ENCODE results near the gene BEND5. TPM values are rescaled to one million over a fixed set of nuclear protein-coding genes. Genes with fewer than 3 reads are reported as not detected.

Gene BEND5
- total RNA-seq, 6 experiments from 2014 or later = not detected

DNA sequence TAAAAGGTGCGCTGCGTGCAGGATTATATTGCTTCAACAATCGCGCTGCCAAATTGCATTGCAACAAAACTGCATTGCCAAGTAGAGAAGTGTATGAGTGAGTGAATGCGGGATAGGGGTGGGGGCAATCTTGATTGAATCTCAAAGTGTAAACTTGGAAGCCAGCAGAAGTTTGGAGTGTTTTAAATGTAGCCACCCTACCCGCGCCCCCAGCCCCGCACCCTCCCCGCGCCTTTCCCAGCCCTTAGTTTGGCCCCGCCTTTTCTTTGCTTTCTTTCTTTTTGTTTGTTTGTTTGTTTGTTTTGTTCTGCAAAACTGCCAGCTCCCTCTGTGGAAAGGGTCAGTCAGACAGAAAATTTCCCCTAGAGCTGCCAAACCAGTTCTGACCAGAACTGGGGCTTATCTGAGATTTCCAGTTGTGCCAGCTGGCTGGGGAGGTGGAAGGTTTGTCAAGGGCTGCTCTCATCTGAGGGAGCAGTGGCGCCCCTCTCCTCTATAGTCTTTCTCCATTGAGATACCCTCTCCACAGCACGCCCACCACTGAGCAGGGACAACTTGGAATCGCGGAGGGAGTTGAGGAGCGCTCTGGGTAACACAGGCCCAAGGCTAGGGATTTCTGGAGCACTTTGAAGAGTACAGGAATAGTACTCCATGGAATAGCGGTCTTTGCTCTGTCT, 666 bp upstream of the BEND5 start:
- H3K27me3 Mint-ChIP-seq (ENCODE audit: insufficient read depth) = peaks cover 1% of the 10 kb centered on the region
- no peak for DNase-seq
- no peak overlapping the region for H3K27ac Mint-ChIP-seq
- TF ChIP-seq, protein P1, sequence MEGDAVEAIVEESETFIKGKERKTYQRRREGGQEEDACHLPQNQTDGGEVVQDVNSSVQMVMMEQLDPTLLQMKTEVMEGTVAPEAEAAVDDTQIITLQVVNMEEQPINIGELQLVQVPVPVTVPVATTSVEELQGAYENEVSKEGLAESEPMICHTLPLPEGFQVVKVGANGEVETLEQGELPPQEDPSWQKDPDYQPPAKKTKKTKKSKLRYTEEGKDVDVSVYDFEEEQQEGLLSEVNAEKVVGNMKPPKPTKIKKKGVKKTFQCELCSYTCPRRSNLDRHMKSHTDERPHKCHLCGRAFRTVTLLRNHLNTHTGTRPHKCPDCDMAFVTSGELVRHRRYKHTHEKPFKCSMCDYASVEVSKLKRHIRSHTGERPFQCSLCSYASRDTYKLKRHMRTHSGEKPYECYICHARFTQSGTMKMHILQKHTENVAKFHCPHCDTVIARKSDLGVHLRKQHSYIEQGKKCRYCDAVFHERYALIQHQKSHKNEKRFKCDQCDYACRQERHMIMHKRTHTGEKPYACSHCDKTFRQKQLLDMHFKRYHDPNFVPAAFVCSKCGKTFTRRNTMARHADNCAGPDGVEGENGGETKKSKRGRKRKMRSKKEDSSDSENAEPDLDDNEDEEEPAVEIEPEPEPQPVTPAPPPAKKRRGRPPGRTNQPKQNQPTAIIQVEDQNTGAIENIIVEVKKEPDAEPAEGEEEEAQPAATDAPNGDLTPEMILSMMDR (IDR thresholded peaks at IDR 0.05) = no peak
- H3K4me3 Mint-ChIP-seq = no peak overlapping the region
- H3K9me3 Mint-ChIP-seq = peaks cover 56% of the 10 kb centered on the region
- H3K36me3 Mint-ChIP-seq (ENCODE audit: low read depth) = peaks cover 5% of the 10 kb centered on the region
- no peaks in the 10 kb centered on the region for H3K4me1 Mint-ChIP-seq (ENCODE audit: low read depth)

DNA sequence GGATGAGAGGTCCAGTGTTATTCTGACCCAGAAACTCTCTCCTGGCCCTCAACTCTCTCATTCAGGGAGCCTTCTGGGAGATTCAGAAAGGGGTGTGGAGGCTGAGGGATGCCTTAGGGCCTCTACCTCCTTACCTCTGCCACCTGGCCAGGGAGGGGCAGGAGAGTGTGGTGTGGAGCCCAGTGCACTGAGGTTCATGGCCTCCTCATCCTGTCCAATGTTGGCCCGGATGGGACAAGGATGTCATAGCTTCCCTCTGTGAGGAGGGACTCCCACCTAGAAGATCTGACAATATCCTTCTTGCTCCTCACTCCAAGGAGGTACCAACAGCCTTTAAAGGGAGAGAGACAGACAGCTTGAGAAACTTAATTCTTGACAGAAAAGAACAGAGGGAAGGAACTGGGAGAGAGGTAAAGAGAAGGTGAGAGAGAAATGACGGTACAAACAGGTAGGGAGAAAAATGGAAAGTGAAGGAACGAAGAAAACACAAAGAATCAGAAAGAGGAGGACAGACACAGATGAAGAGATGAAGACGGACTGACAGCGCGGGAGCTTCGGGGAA, 779 bp downstream of the BEND5 start:
- no peak overlapping the region for H3K27ac Mint-ChIP-seq
- H3K9me3 Mint-ChIP-seq = peaks cover 56% of the 10 kb centered on the region
- H3K27me3 Mint-ChIP-seq (ENCODE audit: insufficient read depth) = peaks cover 1% of the 10 kb centered on the region
- TF ChIP-seq, protein P1 (IDR thresholded peaks at IDR 0.05) = no peak
- no peaks in the 10 kb centered on the region for H3K4me1 Mint-ChIP-seq (ENCODE audit: low read depth)
- H3K4me3 Mint-ChIP-seq = no peak overlapping the region
- H3K36me3 Mint-ChIP-seq (ENCODE audit: low read depth) = peaks cover 11% of the 10 kb centered on the region
- no peak for DNase-seq

DNA sequence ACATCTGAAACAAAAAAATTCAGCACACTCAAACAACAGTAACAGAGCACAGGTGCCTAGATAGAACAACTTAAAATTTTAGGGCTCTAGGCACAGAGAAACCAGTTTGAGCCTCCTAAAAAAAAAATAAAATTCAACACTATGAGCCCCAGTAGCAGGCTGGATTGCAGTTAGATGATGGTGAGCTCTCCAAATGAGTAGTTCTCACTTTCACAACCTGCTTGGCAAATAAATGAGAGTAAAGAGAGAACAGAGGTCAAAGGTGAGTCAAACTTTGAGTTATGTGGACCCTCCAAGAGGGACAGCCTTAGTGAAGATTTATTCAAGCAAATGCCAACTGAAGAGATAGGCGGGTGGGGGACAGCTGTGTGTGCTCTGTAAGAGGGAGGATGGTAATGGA, 3.6 kb downstream of the BEND5 start:
- no peaks in the 10 kb centered on the region; the same call in none of the 2 replicates for H3K27me3 Mint-ChIP-seq (ENCODE audit: insufficient read depth)
- TF ChIP-seq, protein P1 (IDR thresholded peaks at IDR 0.05) = no peak
- DNase-seq = no peak
- no peak overlapping the region for H3K4me3 Mint-ChIP-seq
- peaks cover 59% of the 10 kb centered on the region for H3K9me3 Mint-ChIP-seq
- no peaks in the 10 kb centered on the region for H3K4me1 Mint-ChIP-seq (ENCODE audit: low read depth)
- peaks cover 16% of the 10 kb centered on the region for H3K36me3 Mint-ChIP-seq (ENCODE audit: low read depth)
- no peak overlapping the region for H3K27ac Mint-ChIP-seq

DNA sequence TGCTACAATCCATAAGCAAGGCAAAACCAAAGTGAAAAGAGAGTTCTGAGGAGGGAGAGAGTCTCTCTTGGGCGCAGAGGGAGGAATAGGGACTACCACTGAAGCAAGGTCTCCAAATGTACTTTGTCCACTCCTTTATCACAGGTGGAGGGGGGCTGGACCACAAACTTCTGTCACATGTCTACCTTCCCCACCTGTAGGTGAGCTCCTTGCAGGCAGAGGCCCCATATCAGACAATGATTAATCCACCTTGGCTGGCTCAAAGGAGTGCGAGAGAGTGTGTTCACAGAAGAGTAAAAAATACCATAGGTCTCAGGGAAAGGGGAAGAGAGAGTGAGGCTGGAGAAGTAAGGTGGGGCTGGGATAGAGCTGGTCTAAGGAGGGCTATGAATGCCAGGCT, 4.5 kb downstream of the BEND5 start:
- no peaks in the 10 kb centered on the region for H3K4me1 Mint-ChIP-seq (ENCODE audit: low read depth)
- H3K36me3 Mint-ChIP-seq (ENCODE audit: low read depth) = peaks cover 16% of the 10 kb centered on the region
- H3K27ac Mint-ChIP-seq = no peak overlapping the region
- H3K4me3 Mint-ChIP-seq = no peak overlapping the region
- peaks cover 57% of the 10 kb centered on the region for H3K9me3 Mint-ChIP-seq
- TF ChIP-seq, protein P1 (IDR thresholded peaks at IDR 0.05) = no peak
- DNase-seq = no peak
- H3K27me3 Mint-ChIP-seq (ENCODE audit: insufficient read depth) = no peaks in the 10 kb centered on the region; the same call in 1 of the 2 replicates

DNA sequence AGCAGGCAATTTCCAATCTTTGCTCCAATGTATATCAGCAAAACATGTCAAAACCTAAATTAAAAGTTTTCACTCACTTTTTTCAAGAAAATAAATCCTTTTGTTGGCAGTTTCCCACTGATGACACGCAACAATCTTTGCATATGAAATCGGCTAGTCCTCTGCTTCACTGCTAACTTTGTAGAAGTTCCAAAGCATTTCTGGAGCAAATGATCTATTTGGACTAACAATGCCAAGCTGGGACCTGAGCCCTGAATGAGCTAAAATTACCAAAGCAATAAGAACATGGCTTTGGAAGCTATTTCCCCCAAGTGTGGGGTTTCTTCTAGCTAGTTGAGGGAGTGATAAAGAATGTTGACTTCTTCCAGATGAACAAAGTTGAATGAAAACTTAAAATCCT, 5.1 kb downstream of the BEND5 start:
- Mint-ChIP-seq H3K4me3 (no peak overlapping the region), H3K36me3 (ENCODE audit: low read depth) (peaks cover 16% of the 10 kb centered on the region), H3K27ac (no peak overlapping the region), H3K4me1 (ENCODE audit: low read depth) (no peaks in the 10 kb centered on the region), H3K27me3 (ENCODE audit: insufficient read depth) (no peaks in the 10 kb centered on the region; the same call in 1 of the 2 replicates), H3K9me3 (peaks cover 60% of the 10 kb centered on the region)
- TF ChIP-seq, protein P1 (IDR thresholded peaks at IDR 0.05) = no peak
- no peak for DNase-seq
